Loucy (cell line): ENCODE results near the gene TET2.

Source experiments
- EZH2phosphoT487 ChIP-seq: fragments of 200-600 bp; IDR thresholded peaks from 2 replicates; pipeline ENCODE4 v1.6.1; 2018; ENCODE audit warnings: antibody characterized with exemption, mild to moderate bottlenecking, moderate library complexity, borderline replicate concordance
- TF ChIP-seq, protein P1 (sequence below): fragments of 200-600 bp; sonication (generic); conservative IDR thresholded peaks from 2 replicates; pipeline ENCODE4 v1.5.1; 2014; ENCODE audit warnings: mild to moderate bottlenecking, antibody characterized with exemption, low read length

- no peak for TF ChIP-seq EZH2phosphoT487
- TF ChIP-seq, protein P1, sequence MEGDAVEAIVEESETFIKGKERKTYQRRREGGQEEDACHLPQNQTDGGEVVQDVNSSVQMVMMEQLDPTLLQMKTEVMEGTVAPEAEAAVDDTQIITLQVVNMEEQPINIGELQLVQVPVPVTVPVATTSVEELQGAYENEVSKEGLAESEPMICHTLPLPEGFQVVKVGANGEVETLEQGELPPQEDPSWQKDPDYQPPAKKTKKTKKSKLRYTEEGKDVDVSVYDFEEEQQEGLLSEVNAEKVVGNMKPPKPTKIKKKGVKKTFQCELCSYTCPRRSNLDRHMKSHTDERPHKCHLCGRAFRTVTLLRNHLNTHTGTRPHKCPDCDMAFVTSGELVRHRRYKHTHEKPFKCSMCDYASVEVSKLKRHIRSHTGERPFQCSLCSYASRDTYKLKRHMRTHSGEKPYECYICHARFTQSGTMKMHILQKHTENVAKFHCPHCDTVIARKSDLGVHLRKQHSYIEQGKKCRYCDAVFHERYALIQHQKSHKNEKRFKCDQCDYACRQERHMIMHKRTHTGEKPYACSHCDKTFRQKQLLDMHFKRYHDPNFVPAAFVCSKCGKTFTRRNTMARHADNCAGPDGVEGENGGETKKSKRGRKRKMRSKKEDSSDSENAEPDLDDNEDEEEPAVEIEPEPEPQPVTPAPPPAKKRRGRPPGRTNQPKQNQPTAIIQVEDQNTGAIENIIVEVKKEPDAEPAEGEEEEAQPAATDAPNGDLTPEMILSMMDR: no peak
Observed at GRCh38 chr4:105282489-105282888, 135.8 kb downstream of the TET2 start.
